ENCODE measurements around the gene STK32C. TPM values are rescaled to one million over a fixed set of nuclear protein-coding genes. Genes with fewer than 3 reads are reported as not detected.

The STK32C gene
- total RNA-seq, 1 experiment from 2014 or later: 16.5 TPM

DNA sequence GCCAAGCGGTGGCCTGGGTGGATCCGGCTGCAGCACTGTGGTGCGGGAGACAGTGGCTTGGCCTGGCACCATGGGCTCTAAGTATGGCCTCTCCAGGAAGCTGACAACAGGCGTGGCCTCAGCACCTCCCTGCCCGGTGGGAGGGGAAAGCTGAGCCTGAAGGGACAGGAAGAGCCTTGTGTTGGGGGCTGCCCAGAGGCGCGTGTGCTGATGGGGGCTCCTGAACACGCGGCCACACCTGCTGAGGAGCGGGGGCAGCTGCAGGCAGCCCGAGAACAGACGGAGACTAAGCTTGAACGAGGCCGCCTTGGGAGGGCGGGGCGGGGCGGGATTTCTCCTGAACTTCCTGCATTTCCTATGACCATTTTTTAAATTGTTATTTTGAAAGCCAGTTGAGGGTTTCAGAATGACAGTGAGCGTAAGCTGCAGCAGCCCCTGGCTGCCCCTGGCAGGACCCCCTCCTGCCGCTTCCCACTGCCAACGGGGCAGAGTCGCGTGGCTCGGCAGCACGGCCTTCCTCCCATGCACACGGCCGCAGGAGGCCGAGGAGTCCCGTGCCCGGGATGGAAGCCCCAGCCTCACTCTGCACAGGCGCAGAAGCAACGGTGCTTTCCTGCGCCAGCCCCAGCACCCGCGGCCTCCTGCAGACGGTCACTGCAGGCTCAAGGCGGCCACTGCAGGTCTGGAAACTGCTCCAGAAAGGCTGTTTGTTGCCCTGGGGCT lies 77.8 kb downstream of the STK32C start:
- no peak overlapping the region for H3K27ac ChIP-seq (ENCODE audit: low read depth, low read length, poor library complexity, severe bottlenecking)
- H3K4me3 ChIP-seq (ENCODE audit: low read depth, low read length, poor library complexity, severe bottlenecking): no peak overlapping the region
- ChIA-PET CTCF (no interaction called here), POLR2A (ENCODE audit: low non-redundant PET) (no interaction called here)
- intact Hi-C loops (cut with micrococcal nuclease; ENCODE audit: unreplicated experiment): no loop called here
- H3K4me1 ChIP-seq (ENCODE audit: insufficient read depth, low read length, poor library complexity, severe bottlenecking): no peaks in the 10 kb centered on the region
- H3K36me3 ChIP-seq (ENCODE audit: insufficient read depth, low read length, poor library complexity, severe bottlenecking): no peaks in the 10 kb centered on the region
- no peak for DNase-seq (ENCODE audit: low spot score)
- BruUV-seq (replicated peaks): no TSS peak
- H3K27me3 ChIP-seq (replicated peaks; ENCODE audit: insufficient read depth, low read depth, low read length, poor library complexity): no peaks in the 10 kb centered on the region
- TF ChIP-seq, protein P1, sequence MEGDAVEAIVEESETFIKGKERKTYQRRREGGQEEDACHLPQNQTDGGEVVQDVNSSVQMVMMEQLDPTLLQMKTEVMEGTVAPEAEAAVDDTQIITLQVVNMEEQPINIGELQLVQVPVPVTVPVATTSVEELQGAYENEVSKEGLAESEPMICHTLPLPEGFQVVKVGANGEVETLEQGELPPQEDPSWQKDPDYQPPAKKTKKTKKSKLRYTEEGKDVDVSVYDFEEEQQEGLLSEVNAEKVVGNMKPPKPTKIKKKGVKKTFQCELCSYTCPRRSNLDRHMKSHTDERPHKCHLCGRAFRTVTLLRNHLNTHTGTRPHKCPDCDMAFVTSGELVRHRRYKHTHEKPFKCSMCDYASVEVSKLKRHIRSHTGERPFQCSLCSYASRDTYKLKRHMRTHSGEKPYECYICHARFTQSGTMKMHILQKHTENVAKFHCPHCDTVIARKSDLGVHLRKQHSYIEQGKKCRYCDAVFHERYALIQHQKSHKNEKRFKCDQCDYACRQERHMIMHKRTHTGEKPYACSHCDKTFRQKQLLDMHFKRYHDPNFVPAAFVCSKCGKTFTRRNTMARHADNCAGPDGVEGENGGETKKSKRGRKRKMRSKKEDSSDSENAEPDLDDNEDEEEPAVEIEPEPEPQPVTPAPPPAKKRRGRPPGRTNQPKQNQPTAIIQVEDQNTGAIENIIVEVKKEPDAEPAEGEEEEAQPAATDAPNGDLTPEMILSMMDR (conservative IDR thresholded peaks at IDR 0.05; ENCODE audit: low read depth, low read length): no peak
- no peak for TF ChIP-seq EZH2 (IDR thresholded peaks at IDR 0.05; ENCODE audit: borderline replicate concordance, low read depth, low read length, poor library complexity, severe bottlenecking)
- no peaks in the 10 kb centered on the region for H3K9me3 ChIP-seq (ENCODE audit: low read depth, low read length, poor library complexity, severe bottlenecking)

DNA sequence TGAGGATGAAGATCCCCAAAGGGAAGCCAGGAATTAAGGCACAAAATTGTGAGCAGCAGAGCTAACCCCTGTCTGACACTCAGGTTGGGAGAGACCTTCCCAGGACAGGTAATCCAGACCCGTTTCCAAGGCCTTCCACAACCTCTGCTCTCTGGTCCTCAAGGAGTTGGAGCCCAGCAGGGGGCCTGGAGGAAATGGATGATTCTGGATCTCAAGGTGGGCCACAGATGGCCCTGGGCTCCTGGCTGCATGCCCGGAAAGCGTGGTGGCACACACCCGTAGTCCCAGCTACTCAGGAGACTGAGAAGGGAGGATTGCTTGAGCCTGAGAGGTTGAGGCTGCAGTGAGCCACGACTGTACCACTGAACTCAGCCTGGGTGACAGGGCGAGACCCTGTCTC lies 78.7 kb downstream of the STK32C start:
- no peaks in the 10 kb centered on the region for H3K27me3 ChIP-seq (replicated peaks; ENCODE audit: insufficient read depth, low read depth, low read length, poor library complexity)
- ChIA-PET CTCF (no interaction called here), POLR2A (ENCODE audit: low non-redundant PET) (no interaction called here)
- BruUV-seq (replicated peaks): no TSS peak
- intact Hi-C loops (cut with micrococcal nuclease; ENCODE audit: unreplicated experiment): no loop called here
- H3K4me1 ChIP-seq (ENCODE audit: insufficient read depth, low read length, poor library complexity, severe bottlenecking): no peaks in the 10 kb centered on the region
- no peaks in the 10 kb centered on the region for H3K36me3 ChIP-seq (ENCODE audit: insufficient read depth, low read length, poor library complexity, severe bottlenecking)
- H3K9me3 ChIP-seq (ENCODE audit: low read depth, low read length, poor library complexity, severe bottlenecking): no peaks in the 10 kb centered on the region
- H3K27ac ChIP-seq (ENCODE audit: low read depth, low read length, poor library complexity, severe bottlenecking): no peak overlapping the region
- no peak for TF ChIP-seq EZH2 (IDR thresholded peaks at IDR 0.05; ENCODE audit: borderline replicate concordance, low read depth, low read length, poor library complexity, severe bottlenecking)
- TF ChIP-seq, protein P1 (conservative IDR thresholded peaks at IDR 0.05; ENCODE audit: low read depth, low read length): no peak
- no peak overlapping the region for H3K4me3 ChIP-seq (ENCODE audit: low read depth, low read length, poor library complexity, severe bottlenecking)
- DNase-seq (ENCODE audit: low spot score): no peak

DNA sequence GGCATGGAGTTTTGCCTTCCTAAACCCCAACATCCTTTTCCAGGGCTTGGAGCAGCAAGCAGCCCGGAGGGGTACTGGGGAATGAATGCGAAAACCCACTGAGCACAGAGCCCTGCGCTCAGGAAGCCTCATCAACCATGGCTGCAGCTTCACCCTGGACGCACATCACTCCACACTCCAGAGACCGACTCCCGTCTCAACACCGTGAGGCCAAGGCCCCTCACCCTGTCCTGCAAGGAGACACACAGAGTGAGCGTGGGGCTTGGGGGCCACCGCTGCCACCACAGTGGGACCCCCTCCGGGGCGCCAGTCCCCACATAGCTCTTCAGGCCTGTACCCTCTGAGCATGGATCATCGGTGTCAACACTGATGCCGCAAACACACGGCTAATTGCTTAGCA lies 79.1 kb downstream of the STK32C start:
- intact Hi-C loops (cut with micrococcal nuclease; ENCODE audit: unreplicated experiment): no loop called here
- POLR2A ChIA-PET (ENCODE audit: low non-redundant PET): no interaction called here
- H3K9me3 ChIP-seq (ENCODE audit: low read depth, low read length, poor library complexity, severe bottlenecking): no peaks in the 10 kb centered on the region
- H3K27ac ChIP-seq (ENCODE audit: low read depth, low read length, poor library complexity, severe bottlenecking): no peak overlapping the region
- no peaks in the 10 kb centered on the region for H3K4me1 ChIP-seq (ENCODE audit: insufficient read depth, low read length, poor library complexity, severe bottlenecking)
- H3K36me3 ChIP-seq (ENCODE audit: insufficient read depth, low read length, poor library complexity, severe bottlenecking): no peaks in the 10 kb centered on the region
- no peaks in the 10 kb centered on the region for H3K27me3 ChIP-seq (replicated peaks; ENCODE audit: insufficient read depth, low read depth, low read length, poor library complexity)
- H3K4me3 ChIP-seq (ENCODE audit: low read depth, low read length, poor library complexity, severe bottlenecking): no peak overlapping the region
- CTCF ChIA-PET: no interaction called here
- DNase-seq (ENCODE audit: low spot score): no peak
- BruUV-seq (replicated peaks): no TSS peak
- TF ChIP-seq, protein P1 (conservative IDR thresholded peaks at IDR 0.05; ENCODE audit: low read depth, low read length): no peak
- no peak for TF ChIP-seq EZH2 (IDR thresholded peaks at IDR 0.05; ENCODE audit: borderline replicate concordance, low read depth, low read length, poor library complexity, severe bottlenecking)

All from A673 (cell line).